ENCODE results near the gene MKNK2.

Gene MKNK2

GRCh38 chr19:2079865-2080301 is 28.8 kb upstream of the MKNK2 start:
- DNase-seq: no peak

GRCh38 chr19:2079076-2079864 is 28.2 kb upstream of the MKNK2 start:
- DNase-seq: no peak

- DNase-seq: no peak
Measured at GRCh38 chr19:2077833-2078619, 27.0 kb upstream of the MKNK2 start.

GRCh38 chr19:2077398-2077797 is 26.4 kb upstream of the MKNK2 start:
- no peak for DNase-seq

- no peak for DNase-seq
Measured at GRCh38 chr19:2076526-2076944, 25.5 kb upstream of the MKNK2 start.

GRCh38 chr19:2072757-2073551 is 21.9 kb upstream of the MKNK2 start:
- DNase-seq: no peak

GRCh38 chr19:2070986-2071673 is 20.1 kb upstream of the MKNK2 start:
- no peak for DNase-seq

- DNase-seq: no peak
Measured at GRCh38 chr19:2070436-2070827, 19.4 kb upstream of the MKNK2 start.

- no peak for DNase-seq
Measured at GRCh38 chr19:2064788-2065524, 13.9 kb upstream of the MKNK2 start.

- DNase-seq: no peak
Measured at GRCh38 chr19:2064395-2064787, 13.3 kb upstream of the MKNK2 start.

- DNase-seq: no peak
Measured at GRCh38 chr19:2063824-2064223, 12.8 kb upstream of the MKNK2 start.

- no peak for DNase-seq
Measured at GRCh38 chr19:2062770-2063169, 11.7 kb upstream of the MKNK2 start.

GRCh38 chr19:2062389-2062729 is 11.3 kb upstream of the MKNK2 start:
- DNase-seq: no peak

- DNase-seq: peak; percentile 91 to 96
Measured at GRCh38 chr19:2061495-2062388, 10.7 kb upstream of the MKNK2 start.

GRCh38 chr19:2060884-2061494 is 9.9 kb upstream of the MKNK2 start:
- DNase-seq: peak in 1 of 2 experiments; percentile 47

GRCh38 chr19:2059422-2060201 is 8.6 kb upstream of the MKNK2 start:
- peak; percentile 55 to 87 for DNase-seq

- DNase-seq: no peak
Measured at GRCh38 chr19:2058570-2059421, 7.8 kb upstream of the MKNK2 start.

Measured in SW 1271 (cell line).